ENCODE data around the gene HOXC11. TPM values are rescaled to one million over a fixed set of nuclear protein-coding genes. Genes with fewer than 3 reads are reported as not detected.

HOXC11 gene
- total RNA-seq, 1 donor from 2014 or later, result not detected

GRCh38 chr12:53942467-53942997 is 30.4 kb upstream of the HOXC11 start:
- Mint-ChIP-seq H3K27ac (ENCODE audit: unreplicated experiment) (no peak overlapping the region), H3K27me3 (ENCODE audit: unreplicated experiment) (peaks cover 49% of the 10 kb centered on the region)

GRCh38 chr12:53944209-53944608 is 28.7 kb upstream of the HOXC11 start:
- Mint-ChIP-seq H3K27ac (ENCODE audit: unreplicated experiment) (no peak overlapping the region), H3K36me3 (ENCODE audit: unreplicated experiment) (no peaks in the 10 kb centered on the region), H3K9me3 (ENCODE audit: unreplicated experiment) (peaks cover 3% of the 10 kb centered on the region), H3K27me3 (ENCODE audit: unreplicated experiment) (peaks cover 45% of the 10 kb centered on the region), H3K4me1 (ENCODE audit: low read depth, unreplicated experiment) (no peaks in the 10 kb centered on the region), H3K4me3 (ENCODE audit: unreplicated experiment) (no peak overlapping the region)
- no peak for DNase-seq
- no peak for TF ChIP-seq CTCF (IDR thresholded peaks at IDR 0.05; ENCODE audit: partially characterized antibody, unreplicated experiment)

More at GRCh38 chr12:53942467-53942997, 30.4 kb upstream of the HOXC11 start:
- no peaks in the 10 kb centered on the region for H3K36me3 Mint-ChIP-seq (ENCODE audit: unreplicated experiment)
- no peaks in the 10 kb centered on the region for H3K4me1 Mint-ChIP-seq (ENCODE audit: low read depth, unreplicated experiment)
- no peak overlapping the region for H3K4me3 Mint-ChIP-seq (ENCODE audit: unreplicated experiment)
- H3K9me3 Mint-ChIP-seq (ENCODE audit: unreplicated experiment), result no peaks in the 10 kb centered on the region
- no peak for DNase-seq
- TF ChIP-seq CTCF (IDR thresholded peaks at IDR 0.05; ENCODE audit: partially characterized antibody, unreplicated experiment), result no peak

DNA sequence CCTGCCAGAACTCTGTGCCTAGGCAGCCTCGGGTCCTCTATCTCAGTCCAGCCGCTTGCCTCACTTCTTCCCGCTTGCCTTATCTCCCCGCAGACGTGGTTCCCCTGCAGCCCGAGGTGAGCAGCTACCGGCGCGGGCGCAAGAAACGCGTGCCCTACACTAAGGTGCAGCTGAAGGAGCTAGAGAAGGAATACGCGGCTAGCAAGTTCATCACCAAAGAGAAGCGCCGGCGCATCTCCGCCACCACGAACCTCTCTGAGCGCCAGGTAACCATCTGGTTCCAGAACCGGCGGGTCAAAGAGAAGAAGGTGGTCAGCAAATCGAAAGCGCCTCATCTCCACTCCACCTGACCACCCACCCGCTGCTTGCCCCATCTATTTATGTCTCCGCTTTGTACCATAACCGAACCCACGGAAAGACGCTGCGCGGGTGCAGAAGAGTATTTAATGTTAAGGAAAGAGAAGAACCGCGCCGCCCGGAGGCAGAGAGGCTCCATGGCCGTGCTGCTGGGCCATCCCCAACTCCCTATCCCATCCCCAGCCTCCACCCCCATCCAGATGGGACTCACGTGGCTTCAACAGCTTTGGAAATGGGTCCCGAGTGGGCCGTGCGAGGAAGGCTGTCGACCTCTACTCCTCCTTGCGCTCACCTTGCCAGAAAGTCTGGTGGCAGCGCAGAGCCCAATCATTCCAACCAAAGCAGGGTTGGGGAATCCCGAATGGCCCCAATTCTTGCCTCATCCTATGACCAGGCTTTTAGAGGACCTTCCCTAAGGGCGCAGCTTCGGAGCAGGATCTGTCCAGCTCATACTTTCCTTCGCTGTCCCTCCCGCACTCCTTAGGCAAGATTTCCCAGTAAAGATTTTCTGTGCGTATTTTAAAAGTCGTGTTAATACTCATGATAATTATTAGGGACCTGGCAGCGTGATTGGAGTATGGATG is 27.7 kb upstream of the HOXC11 start:
- Mint-ChIP-seq H3K4me3 (ENCODE audit: unreplicated experiment) (no peak overlapping the region), H3K27me3 (ENCODE audit: unreplicated experiment) (peaks cover 42% of the 10 kb centered on the region), H3K36me3 (ENCODE audit: unreplicated experiment) (no peaks in the 10 kb centered on the region), H3K9me3 (ENCODE audit: unreplicated experiment) (peaks cover 3% of the 10 kb centered on the region), H3K27ac (ENCODE audit: unreplicated experiment) (no peak overlapping the region), H3K4me1 (ENCODE audit: low read depth, unreplicated experiment) (no peaks in the 10 kb centered on the region)
- no peak for DNase-seq
- no peak for TF ChIP-seq CTCF (IDR thresholded peaks at IDR 0.05; ENCODE audit: partially characterized antibody, unreplicated experiment)

- Mint-ChIP-seq H3K9me3 (ENCODE audit: unreplicated experiment) (peaks cover 3% of the 10 kb centered on the region), H3K4me3 (ENCODE audit: unreplicated experiment) (no peak overlapping the region), H3K4me1 (ENCODE audit: low read depth, unreplicated experiment) (no peaks in the 10 kb centered on the region), H3K27ac (ENCODE audit: unreplicated experiment) (no peak overlapping the region), H3K27me3 (ENCODE audit: unreplicated experiment) (peaks cover 46% of the 10 kb centered on the region), H3K36me3 (ENCODE audit: unreplicated experiment) (no peaks in the 10 kb centered on the region)
- no peak for TF ChIP-seq CTCF (IDR thresholded peaks at IDR 0.05; ENCODE audit: partially characterized antibody, unreplicated experiment)
- no peak for DNase-seq
Measured at GRCh38 chr12:53947743-53948142, 25.2 kb upstream of the HOXC11 start.

All from glutamatergic neuron (in vitro differentiated cells).